Measurements from ENCODE around the gene CYP2J2.

The CYP2J2 gene

GRCh38 chr1:59967780-59968179 is 41.2 kb upstream of the CYP2J2 start:
- CTCF ChIA-PET: interaction anchor here (0.5 to 3.0 kb wide), 2 partner anchors 9 to 758 kb away, joined by 5 to 14 read pairs; no protein-coding TSS in a partner anchor
- TF ChIP-seq CTCF (conservative IDR thresholded peaks at IDR 0.05; ENCODE audit: low read depth): no peak
- DNase-seq (ENCODE audit: low spot score): no peak
- POLR2A ChIA-PET (ENCODE audit: low non-redundant PET): no interaction called here
- no peak overlapping the region for H3K27ac ChIP-seq

GRCh38 chr1:59967141-59967697 is 40.6 kb upstream of the CYP2J2 start:
- no peak for DNase-seq (ENCODE audit: low spot score)
- H3K27ac ChIP-seq: no peak overlapping the region
- ChIA-PET POLR2A (ENCODE audit: low non-redundant PET) (no interaction called here), CTCF (interaction anchor here (0.5 to 3.0 kb wide), 2 partner anchors 10 to 759 kb away, joined by 5 to 14 read pairs; no protein-coding TSS in a partner anchor)
- TF ChIP-seq CTCF (conservative IDR thresholded peaks at IDR 0.05; ENCODE audit: low read depth): no peak

- no peak overlapping the region for H3K27ac ChIP-seq
- no peak for DNase-seq (ENCODE audit: low spot score)
- no peak for TF ChIP-seq CTCF (conservative IDR thresholded peaks at IDR 0.05; ENCODE audit: low read depth)
- ChIA-PET CTCF (no interaction called here), POLR2A (ENCODE audit: low non-redundant PET) (no interaction called here)
These were observed 25.5 kb upstream of the CYP2J2 start for GRCh38 chr1:59952065-59952464.

GRCh38 chr1:59949648-59950047 is 23.1 kb upstream of the CYP2J2 start:
- CTCF ChIA-PET: no interaction called here
- no peak overlapping the region for H3K27ac ChIP-seq
- no peak for DNase-seq (ENCODE audit: low spot score)
- no peak for TF ChIP-seq CTCF (conservative IDR thresholded peaks at IDR 0.05; ENCODE audit: low read depth)
- POLR2A ChIA-PET (ENCODE audit: low non-redundant PET): no interaction called here

- no peak overlapping the region for H3K27ac ChIP-seq
- no peak for DNase-seq (ENCODE audit: low spot score)
- ChIA-PET POLR2A (ENCODE audit: low non-redundant PET) (no interaction called here), CTCF (no interaction called here)
- no peak for TF ChIP-seq CTCF (conservative IDR thresholded peaks at IDR 0.05; ENCODE audit: low read depth)
These were observed 22.4 kb upstream of the CYP2J2 start for GRCh38 chr1:59948990-59949389.

- ChIA-PET CTCF (interaction anchor here (0.6 to 3.7 kb wide), 28 partner anchors 10 to 1364 kb away, joined by 3 to 64 read pairs (median 4); partner anchors contain the start of genes CYP2J2 and HOOK1), POLR2A (ENCODE audit: low non-redundant PET) (no interaction called here)
- peak; percentile 65 for DNase-seq (ENCODE audit: low spot score)
- peak; percentile 88 for TF ChIP-seq CTCF (conservative IDR thresholded peaks at IDR 0.05; ENCODE audit: low read depth)
- H3K27ac ChIP-seq: no peak overlapping the region
These were observed 20.7 kb upstream of the CYP2J2 start for GRCh38 chr1:59947047-59947938.
